Natural killer cell treated with Interleukin-12 subunit alpha and Interleukin-12 subunit beta and Interleukin-15 and Interleukin-18, amount 100 ng/mL, for 72 hours (primary cell): ENCODE measurements around the gene CASTOR1. TPM values are rescaled to one million over a fixed set of nuclear protein-coding genes. Genes with fewer than 3 reads are reported as not detected.

Source experiments
- ATAC-seq, 2 donors: fragments of 150-1000 bp; cut with Tn5 transposase in 1 of 2; sonication (Bioruptor Pico), chemical (Tn5 transposase) in 1 of 2; 2 replicates each; pipeline ENCODE4 v1.10.0; 2021
- DNase-seq: peaks from one replicate; pipeline ENCODE4 v3.0.0; 2022; ENCODE audit warnings: low spot score
- H3K27ac Mint-ChIP-seq, 2 donors: 1 replicate in 1 of 2; 2 replicates in 1 of 2; pipeline ENCODE4 v1.8.0; 2022; ENCODE audit warnings: mixed read lengths in 2 of 2, mild to moderate bottlenecking in 1 of 2, moderate library complexity in 1 of 2
- H3K27me3 Mint-ChIP-seq, 2 donors: 1 replicate in 1 of 2; 2 replicates in 1 of 2; pipeline ENCODE4 v1.8.0; 2022; ENCODE audit warnings: mixed read lengths in 2 of 2
- H3K36me3 Mint-ChIP-seq: one replicate; pipeline ENCODE4 v1.8.0; 2022; ENCODE audit warnings: mixed read lengths
- H3K4me1 Mint-ChIP-seq, 2 donors: 1 replicate in 1 of 2; 2 replicates in 1 of 2; pipeline ENCODE4 v1.8.0; 2022; ENCODE audit warnings: low read depth in 2 of 2, mixed read lengths in 2 of 2, mild to moderate bottlenecking in 1 of 2
- H3K4me3 Mint-ChIP-seq: one replicate; pipeline ENCODE4 v1.8.0; 2022; ENCODE audit warnings: mixed read lengths
- H3K9me3 Mint-ChIP-seq: 2 replicates; pipeline ENCODE4 v1.8.0; 2022; ENCODE audit warnings: mixed read lengths
- total RNA-seq, 2 donors: library from RNA; stranded (reverse); gene quantifications; one replicate each; pipeline ENCODE4 v1.2.3, GENCODE V29; 2022

Gene CASTOR1
- total RNA-seq, 2 donors from 2014 or later, result 4.0 to 4.4 TPM

DNA sequence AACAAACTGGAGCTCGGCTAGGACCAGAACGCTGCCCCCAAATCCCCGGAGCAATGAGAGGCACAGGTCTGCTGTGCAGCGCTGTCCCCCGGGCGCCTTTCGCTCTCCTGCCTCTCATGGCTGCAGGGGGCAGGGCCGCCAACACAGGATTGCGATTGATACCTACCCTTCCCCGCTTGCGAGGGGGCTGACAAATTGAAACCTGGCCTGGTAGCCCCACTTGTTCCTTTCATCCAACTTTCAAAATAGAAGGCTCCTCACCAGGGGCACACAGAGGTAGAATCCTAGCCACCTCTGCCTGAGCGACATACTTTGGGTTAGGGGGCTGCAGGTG, 642 bp upstream of the CASTOR1 start:
- peak overlapping the region; percentile 84 for H3K4me3 Mint-ChIP-seq
- peaks cover 12 to 18% of the 10 kb centered on the region in 2 donors for H3K4me1 Mint-ChIP-seq
- ATAC-seq (peak; percentile 0 to 6), DNase-seq (no peak)
- H3K9me3 Mint-ChIP-seq, result no peaks in the 10 kb centered on the region
- H3K27ac Mint-ChIP-seq, result peak overlapping the region; percentile 68 to 79
- no peaks in the 10 kb centered on the region for H3K36me3 Mint-ChIP-seq
- no peaks in the 10 kb centered on the region for H3K27me3 Mint-ChIP-seq

DNA sequence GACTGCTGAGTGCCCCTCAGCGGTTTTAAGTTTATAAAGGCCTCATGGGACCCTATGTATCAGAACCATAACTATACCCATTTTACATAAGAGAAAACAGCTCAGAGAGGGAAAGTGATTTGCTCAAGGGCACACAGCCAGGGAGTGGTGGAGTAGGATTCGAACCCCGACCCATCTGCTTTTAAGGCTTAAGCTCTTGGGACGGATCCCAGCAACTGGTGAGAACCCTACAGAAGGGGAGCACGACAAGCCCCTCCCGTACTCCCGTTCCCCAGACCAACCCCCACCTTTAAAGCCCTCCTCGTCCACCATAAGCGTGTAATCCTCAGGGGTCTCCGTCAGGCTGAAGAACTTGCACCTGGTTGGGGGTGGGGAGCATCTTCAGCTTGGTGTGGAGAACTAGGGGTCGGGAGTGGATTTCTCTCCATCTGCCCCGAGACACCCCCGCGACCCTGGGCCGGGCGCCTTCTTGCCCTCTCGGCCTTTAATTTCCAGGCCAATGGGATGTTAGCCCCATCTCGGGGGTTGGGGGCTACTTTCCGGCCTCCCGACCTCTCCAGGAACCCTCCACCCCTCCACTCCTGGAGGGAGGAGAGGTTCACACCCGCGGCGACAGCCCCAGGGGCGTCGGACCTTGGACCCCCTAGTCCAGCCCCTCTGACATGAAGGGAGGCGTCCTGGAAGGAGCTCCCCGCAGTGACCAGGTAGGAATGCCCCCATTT, 725 bp downstream of the CASTOR1 start:
- no peaks in the 10 kb centered on the region for H3K27me3 Mint-ChIP-seq
- no peaks in the 10 kb centered on the region for H3K36me3 Mint-ChIP-seq
- H3K4me3 Mint-ChIP-seq, result peak overlapping the region; percentile 84
- no peak for DNase-seq
- H3K27ac Mint-ChIP-seq, result peak overlapping the region in 1 of 2 donors; percentile 21
- no peaks in the 10 kb centered on the region for H3K9me3 Mint-ChIP-seq
- no peak for ATAC-seq
- peaks cover 12 to 18% of the 10 kb centered on the region in 2 donors for H3K4me1 Mint-ChIP-seq

DNA sequence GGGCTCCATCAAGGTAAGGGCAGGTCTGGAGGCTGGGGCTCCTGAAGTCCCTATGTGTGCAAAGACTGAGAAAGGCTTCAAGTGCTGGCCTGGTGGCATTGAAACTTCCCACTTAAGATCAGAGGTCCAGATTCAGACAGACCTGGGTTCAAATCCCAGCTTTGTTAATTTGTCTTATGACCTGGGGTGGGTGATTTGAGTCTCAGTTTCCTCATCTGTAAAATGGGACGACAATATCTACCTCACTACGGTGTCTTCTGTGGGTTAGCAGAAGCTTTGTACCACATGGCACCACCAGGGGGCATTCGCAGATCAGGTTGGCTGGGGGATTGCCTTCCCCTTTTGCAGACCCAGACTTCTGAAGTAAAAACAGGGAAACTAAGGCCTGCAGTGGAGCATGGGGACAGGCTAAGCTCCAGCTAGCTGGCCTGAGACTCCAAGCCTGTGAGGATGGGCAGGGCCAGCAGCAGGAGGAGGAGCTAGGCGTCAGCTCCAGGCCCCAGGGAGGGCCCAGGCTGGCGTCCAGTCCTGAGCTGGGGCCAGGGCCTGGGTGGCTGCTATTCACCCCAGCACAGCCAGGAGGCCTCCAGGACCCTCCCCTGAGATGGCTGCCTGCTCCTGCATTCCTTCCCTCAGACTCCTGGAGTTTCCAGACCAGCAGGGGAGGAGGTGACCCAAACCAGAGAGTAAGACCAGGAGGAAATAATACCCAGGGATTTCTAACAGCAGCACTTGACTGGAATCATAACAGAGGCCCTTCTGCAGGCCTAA, 1.5 kb downstream of the CASTOR1 start:
- peak; percentile 38 to 44 for ATAC-seq

DNA sequence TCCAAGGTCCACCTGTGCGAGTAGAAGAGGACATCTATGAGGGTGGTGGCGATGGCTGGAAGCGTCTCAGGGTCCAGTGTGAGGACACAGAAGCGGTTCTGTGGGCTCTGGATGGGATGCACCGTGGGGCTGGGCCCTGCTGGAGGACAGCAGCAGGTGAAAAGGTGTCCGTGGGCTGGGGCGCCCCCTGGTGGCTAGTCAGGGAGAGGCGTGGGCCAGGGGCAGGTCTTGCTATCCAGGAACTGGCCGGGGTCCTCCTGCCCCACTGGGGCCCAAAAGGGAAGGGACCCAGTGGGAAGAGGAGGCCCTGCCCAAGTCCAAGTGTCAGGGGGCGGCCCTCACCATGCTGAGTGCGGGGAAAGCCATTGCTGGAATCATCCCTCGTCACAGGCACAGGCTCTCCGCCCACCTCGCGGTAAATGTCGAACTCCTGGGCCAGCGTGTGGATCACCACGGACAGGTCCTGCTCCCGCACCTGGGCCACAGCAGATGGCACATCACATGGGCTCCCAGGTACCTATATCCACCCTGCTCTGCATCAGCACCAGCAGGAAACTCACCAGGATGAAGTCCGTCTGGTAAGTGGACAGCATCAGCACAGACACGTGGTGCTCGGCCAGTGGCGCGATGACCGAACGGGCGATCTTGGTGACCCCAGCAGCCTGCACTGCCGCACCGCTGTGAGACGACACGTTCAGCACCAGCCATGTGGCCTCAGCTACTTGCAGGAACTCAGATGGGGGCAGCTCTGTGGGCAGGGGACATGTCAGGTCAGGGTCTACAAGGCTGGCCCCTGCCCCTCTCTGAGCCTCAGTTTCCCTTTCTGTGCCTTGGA, 2.3 kb downstream of the CASTOR1 start:
- H3K4me1 Mint-ChIP-seq, result peaks cover 12 to 18% of the 10 kb centered on the region in 2 donors
- peak in 1 of 2 donors; percentile 36 for ATAC-seq

More for the DNA sequence above, 1.5 kb downstream of the CASTOR1 start:
- DNase-seq, result peak; percentile 87
- H3K36me3 Mint-ChIP-seq, result no peaks in the 10 kb centered on the region
- H3K4me1 Mint-ChIP-seq, result peaks cover 12 to 18% of the 10 kb centered on the region in 2 donors
- peak overlapping the region; percentile 69 for H3K4me3 Mint-ChIP-seq
- no peaks in the 10 kb centered on the region for H3K27me3 Mint-ChIP-seq
- H3K27ac Mint-ChIP-seq, result peak overlapping the region; percentile 21 to 50
- H3K9me3 Mint-ChIP-seq, result no peaks in the 10 kb centered on the region

DNA sequence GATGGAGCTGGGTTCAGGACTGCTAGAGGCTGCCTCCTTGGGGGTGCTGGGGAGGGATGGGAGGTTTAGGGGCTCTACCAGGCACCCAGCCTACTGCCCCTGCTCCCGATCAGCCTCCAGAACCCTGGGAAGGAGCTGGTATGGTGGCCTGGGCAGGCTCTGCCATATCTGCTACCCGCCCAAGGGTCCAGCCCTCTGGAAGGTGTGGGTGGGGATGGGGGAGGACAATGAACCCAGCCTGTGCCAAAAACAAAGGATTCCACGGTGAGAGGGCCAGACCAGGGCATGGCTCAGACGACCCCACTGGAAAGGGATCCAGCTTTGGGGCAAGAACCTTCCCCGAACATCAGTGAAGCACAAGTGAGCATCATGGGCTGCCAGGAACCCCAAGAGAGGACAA, 3.0 kb downstream of the CASTOR1 start:
- Mint-ChIP-seq H3K4me1 (peaks cover 12 to 18% of the 10 kb centered on the region in 2 donors), H3K9me3 (no peaks in the 10 kb centered on the region), H3K27me3 (no peaks in the 10 kb centered on the region), H3K36me3 (no peaks in the 10 kb centered on the region), H3K4me3 (no peak overlapping the region), H3K27ac (no peak overlapping the region)
- no peak for DNase-seq
- no peak for ATAC-seq

More for the DNA sequence above, 2.3 kb downstream of the CASTOR1 start:
- Mint-ChIP-seq H3K4me3 (no peak overlapping the region), H3K36me3 (no peaks in the 10 kb centered on the region), H3K27me3 (no peaks in the 10 kb centered on the region), H3K9me3 (no peaks in the 10 kb centered on the region), H3K27ac (no peak overlapping the region)
- DNase-seq, result peak; percentile 81

DNA sequence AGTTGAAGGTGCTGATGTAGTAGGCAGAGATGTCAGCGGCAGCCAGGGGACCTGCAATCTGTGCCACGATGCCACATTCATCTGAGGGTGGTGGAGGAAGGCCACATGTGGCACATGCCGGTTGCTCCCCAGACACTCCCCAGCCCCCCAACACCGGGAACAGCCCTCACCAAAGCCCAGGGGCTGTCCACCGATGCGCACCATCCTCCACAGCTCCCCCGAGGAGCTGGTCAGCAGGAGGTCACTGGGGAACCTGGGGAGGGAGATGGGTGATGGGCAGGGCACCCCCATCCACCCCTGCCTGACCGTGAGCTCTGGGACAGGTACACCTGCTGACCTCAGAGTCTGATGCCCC, 3.5 kb downstream of the CASTOR1 start:
- no peak overlapping the region for H3K27ac Mint-ChIP-seq
- DNase-seq (no peak), ATAC-seq (no peak)
- no peaks in the 10 kb centered on the region for H3K36me3 Mint-ChIP-seq
- H3K4me1 Mint-ChIP-seq, result peaks cover 12 to 18% of the 10 kb centered on the region in 2 donors
- no peak overlapping the region for H3K4me3 Mint-ChIP-seq
- H3K27me3 Mint-ChIP-seq, result no peaks in the 10 kb centered on the region
- H3K9me3 Mint-ChIP-seq, result no peaks in the 10 kb centered on the region

DNA sequence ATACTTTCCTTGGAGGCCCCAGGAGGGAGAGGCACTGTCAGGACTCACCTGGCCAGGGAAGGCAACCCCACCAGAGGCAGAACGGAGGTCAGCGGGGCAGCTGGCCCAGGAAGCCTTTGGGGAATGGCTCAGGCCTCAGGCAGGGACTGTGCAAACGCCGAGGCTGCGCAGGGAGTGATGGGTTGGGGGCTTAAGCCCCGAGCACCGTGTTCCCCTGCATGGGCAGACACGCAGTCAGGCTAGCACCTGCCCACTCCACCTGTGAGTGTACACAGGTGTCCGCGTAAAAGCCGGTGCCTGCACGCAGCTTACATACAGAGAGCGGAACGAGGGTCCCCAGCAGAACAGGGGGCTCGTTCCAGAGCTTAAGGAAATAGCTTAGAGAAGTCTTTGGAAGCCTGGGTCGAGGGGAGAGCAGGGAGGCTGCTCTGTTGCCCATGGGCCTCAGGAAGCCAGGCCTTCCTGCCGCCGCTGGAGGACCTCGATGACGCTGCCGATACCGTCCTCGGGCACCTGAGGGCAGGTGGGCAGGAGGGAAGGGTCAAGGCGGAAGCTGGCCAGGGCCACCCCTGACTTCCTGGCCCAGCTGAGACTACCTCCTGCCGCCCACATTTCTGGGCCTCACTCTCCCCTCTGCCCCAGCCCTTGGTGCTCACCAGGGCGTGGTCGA, 4.0 kb downstream of the CASTOR1 start:
- Mint-ChIP-seq H3K9me3 (no peaks in the 10 kb centered on the region), H3K4me1 (peaks cover 12 to 16% of the 10 kb centered on the region in 2 donors), H3K4me3 (no peak overlapping the region), H3K27ac (peak overlapping the region in 1 of 2 donors; percentile 29), H3K27me3 (no peaks in the 10 kb centered on the region), H3K36me3 (no peaks in the 10 kb centered on the region)
- DNase-seq (no peak), ATAC-seq (no peak)

DNA sequence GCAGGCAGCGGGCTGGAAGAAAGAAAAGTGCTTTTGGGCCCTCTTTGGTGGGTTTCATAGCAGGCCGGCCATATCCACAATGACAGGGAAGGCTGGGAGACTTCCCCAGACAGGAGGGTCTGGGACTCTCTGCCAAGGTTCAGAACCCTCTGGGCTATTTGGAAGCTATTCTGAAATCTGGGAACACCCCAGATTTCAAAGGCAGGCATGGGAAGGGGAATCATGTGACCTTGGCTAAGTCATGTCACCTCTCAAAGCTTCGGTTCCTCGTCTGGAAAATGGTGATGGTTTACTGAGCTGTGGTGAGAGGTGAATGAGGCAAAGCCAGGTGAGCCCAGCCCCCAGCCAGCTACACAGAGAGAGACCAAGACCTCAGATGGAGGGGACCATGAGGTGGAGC, 4.6 kb downstream of the CASTOR1 start:
- no peaks in the 10 kb centered on the region for H3K27me3 Mint-ChIP-seq
- H3K4me1 Mint-ChIP-seq, result peaks cover 10 to 12% of the 10 kb centered on the region in 2 donors

DNA sequence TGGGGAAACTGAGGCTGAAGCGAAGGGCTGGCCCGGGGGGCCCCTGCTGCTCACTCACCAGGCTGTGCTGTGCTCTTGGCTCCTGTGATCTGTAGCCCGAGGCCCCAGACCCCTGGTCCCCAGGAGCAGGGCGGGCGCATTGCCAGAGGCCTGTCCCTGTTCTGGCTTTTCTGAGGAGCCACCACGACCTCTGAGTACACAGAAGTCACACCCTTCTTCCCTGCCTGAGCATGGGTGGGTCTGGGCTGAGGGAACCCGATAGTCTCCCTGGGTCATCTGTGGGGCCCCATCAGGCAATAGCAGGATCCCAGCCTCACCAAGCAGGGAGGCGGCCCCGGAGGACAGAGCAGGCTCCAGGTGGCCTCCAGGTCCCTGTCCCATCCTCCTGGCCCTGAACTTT, 5.1 kb downstream of the CASTOR1 start:
- Mint-ChIP-seq H3K36me3 (no peaks in the 10 kb centered on the region), H3K27me3 (no peaks in the 10 kb centered on the region), H3K27ac (peak overlapping the region in 1 of 2 donors; percentile 29), H3K4me1 (peaks cover 13 to 14% of the 10 kb centered on the region in 2 donors), H3K4me3 (no peak overlapping the region), H3K9me3 (no peaks in the 10 kb centered on the region)
- DNase-seq (no peak), ATAC-seq (no peak)

More for the DNA sequence above, 4.6 kb downstream of the CASTOR1 start:
- DNase-seq, result no peak
- no peak overlapping the region for H3K4me3 Mint-ChIP-seq
- H3K36me3 Mint-ChIP-seq, result no peaks in the 10 kb centered on the region
- peak overlapping the region in 1 of 2 donors; percentile 29 for H3K27ac Mint-ChIP-seq
- ATAC-seq, result no peak
- no peaks in the 10 kb centered on the region for H3K9me3 Mint-ChIP-seq

DNA sequence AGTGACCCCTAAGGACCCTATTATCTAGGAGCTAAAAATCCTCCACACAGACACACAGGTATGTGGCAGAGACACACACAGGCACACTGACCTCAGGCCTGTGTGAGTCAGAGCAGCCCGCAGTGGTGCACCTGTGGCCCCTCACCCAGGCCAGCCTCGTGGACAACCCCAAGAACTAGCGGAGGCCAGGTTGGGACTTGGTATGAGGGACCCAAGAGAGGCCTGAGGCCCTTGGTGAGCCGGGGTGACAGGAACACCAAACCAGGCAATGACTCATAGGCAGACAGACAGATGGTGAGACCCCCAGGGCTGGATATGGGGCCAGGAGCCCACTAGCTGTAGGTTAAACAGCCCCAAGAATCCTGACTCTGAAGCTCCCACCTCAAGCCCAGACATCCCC, 6.0 kb downstream of the CASTOR1 start:
- ATAC-seq (no peak), DNase-seq (no peak)
- Mint-ChIP-seq H3K36me3 (no peaks in the 10 kb centered on the region), H3K4me1 (peaks cover 13 to 14% of the 10 kb centered on the region in 2 donors), H3K4me3 (no peak overlapping the region), H3K27ac (no peak overlapping the region), H3K27me3 (no peaks in the 10 kb centered on the region), H3K9me3 (no peaks in the 10 kb centered on the region)

DNA sequence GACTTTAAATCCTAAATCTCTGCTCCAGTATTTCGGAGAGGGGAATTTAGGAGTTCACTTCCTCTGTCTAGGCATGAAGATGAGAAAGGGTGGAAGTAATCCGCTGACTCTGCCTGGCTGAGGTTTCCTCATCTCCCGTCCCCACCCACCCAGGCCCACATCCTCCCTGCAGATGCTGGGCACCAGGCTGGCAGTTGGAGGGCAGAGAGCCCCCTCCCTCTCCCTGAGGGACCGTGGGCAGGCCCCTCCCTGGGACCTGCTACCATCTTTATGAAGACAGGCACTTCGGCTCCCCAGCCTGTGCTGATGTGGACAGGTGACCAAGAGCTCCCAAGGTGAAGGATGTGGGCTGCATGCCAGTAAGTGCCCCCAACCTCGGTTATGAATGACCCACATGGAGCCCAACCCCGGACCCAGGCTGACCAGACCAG, 6.7 kb downstream of the CASTOR1 start:
- Mint-ChIP-seq H3K4me3 (no peak overlapping the region), H3K27ac (no peak overlapping the region), H3K4me1 (peaks cover 5 to 13% of the 10 kb centered on the region in 2 donors), H3K27me3 (peaks cover 0 to 3% of the 10 kb centered on the region in 2 donors), H3K36me3 (no peaks in the 10 kb centered on the region), H3K9me3 (no peaks in the 10 kb centered on the region)
- no peak for DNase-seq
- no peak for ATAC-seq

DNA sequence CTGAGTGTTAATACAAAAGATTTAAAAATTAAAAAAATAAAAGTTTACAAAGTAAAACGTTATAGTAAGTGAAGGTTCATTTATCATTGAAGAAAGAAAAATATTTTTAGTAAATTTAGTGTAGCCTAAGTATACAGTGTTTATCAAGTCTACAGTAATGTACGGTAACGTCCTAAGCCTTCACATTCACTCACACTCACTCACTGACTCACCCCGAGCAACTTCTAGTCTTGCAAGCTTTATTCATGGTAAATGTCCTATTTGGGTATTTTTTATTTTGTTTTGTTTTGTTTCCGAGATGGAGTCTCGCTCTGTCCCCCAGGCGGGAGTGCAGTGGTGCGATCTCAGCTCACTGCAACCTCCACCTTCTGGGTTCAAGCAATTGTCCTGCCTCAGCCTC, 8.8 kb downstream of the CASTOR1 start:
- no peak for DNase-seq
- Mint-ChIP-seq H3K4me1 (peaks cover 14 to 22% of the 10 kb centered on the region in 2 donors), H3K4me3 (no peak overlapping the region), H3K27ac (no peak overlapping the region), H3K27me3 (peaks cover 0 to 13% of the 10 kb centered on the region in 2 donors), H3K36me3 (no peaks in the 10 kb centered on the region), H3K9me3 (no peaks in the 10 kb centered on the region)
- no peak for ATAC-seq

DNA sequence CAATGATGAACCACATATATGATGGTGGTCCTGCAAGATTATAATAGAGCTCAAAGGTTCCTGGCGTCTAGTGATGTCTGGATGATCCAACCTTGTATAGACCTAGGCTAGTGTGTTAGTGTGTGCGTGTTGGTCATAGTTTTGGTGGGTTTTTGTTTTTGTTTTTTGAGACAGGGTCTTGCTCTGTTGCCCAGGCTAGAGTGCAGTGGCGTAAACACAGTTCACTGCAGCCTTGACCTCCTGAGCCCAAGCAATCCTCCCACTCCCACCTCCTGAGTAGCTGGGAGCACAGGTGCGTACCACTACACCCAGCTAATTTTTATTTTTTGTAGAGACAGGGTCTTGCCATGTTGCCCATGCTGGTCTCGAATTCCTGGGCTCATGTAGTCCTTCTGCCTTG, 9.4 kb downstream of the CASTOR1 start:
- H3K27me3 Mint-ChIP-seq, result peaks cover 0 to 16% of the 10 kb centered on the region in 2 donors
- ATAC-seq, result no peak
- no peak overlapping the region for H3K4me3 Mint-ChIP-seq
- peaks cover 19 to 27% of the 10 kb centered on the region in 2 donors for H3K4me1 Mint-ChIP-seq
- H3K9me3 Mint-ChIP-seq, result no peaks in the 10 kb centered on the region
- no peak overlapping the region for H3K27ac Mint-ChIP-seq
- no peaks in the 10 kb centered on the region for H3K36me3 Mint-ChIP-seq
- no peak for DNase-seq
